CD14-positive monocyte (primary cell): ENCODE measurements around the gene QSOX1. TPM values are rescaled to one million over a fixed set of nuclear protein-coding genes. Genes with fewer than 3 reads are reported as not detected.

Experiments used
- DNase-seq, 3 donors: peaks; one replicate each; pipeline ENCODE4 v3.0.0-alpha.2; 2011 to 2022
- H2AFZ ChIP-seq: 2 replicates; pipeline ENCODE4 v1.6.0; 2012; ENCODE audit warnings: mild to moderate bottlenecking, low read depth, low read length, inconsistent platforms; ENCODE audit not compliant: insufficient read depth, poor library complexity, severe bottlenecking
- H3K27ac ChIP-seq, 2 donors: 1 replicate in 1 of 2; 2 replicates in 1 of 2; pipeline ENCODE4 v1.5.1; 2012 to 2013; ENCODE audit warnings: low read length in 2 of 2, control low read depth in 1 of 2, inconsistent platforms in 1 of 2, low read depth in 1 of 2, mild to moderate bottlenecking in 1 of 2
- H3K27me3 ChIP-seq, 2 donors: one replicate each; pipeline versions ENCODE4 v1.6.0 to v1.6.1; 2011 to 2013; ENCODE audit warnings: low read length in 2 of 2; ENCODE audit not compliant: control insufficient read depth in 2 of 2, insufficient read depth in 2 of 2
- H3K36me3 ChIP-seq, 2 donors: replicated peaks in 1 of 2; 1 replicate in 1 of 2; 2 replicates in 1 of 2; pipeline versions ENCODE4 v1.5.1 to v1.6.1; 2012 to 2013; ENCODE audit warnings: low read length in 2 of 2, control low read depth in 1 of 2, inconsistent platforms in 1 of 2, mild to moderate bottlenecking in 1 of 2; ENCODE audit not compliant: insufficient read depth in 2 of 2, control insufficient read depth in 1 of 2
- H3K4me1 ChIP-seq, 2 donors: 1 replicate in 1 of 2; 2 replicates in 1 of 2; pipeline versions ENCODE4 v1.5.1 to v1.6.1; 2012 to 2013; ENCODE audit warnings: low read length in 2 of 2, control low read depth in 1 of 2, inconsistent platforms in 1 of 2, mild to moderate bottlenecking in 1 of 2, moderate library complexity in 1 of 2; ENCODE audit not compliant: insufficient read depth in 2 of 2, control insufficient read depth in 1 of 2
- H3K4me2 ChIP-seq: replicated peaks from 2 replicates; pipeline ENCODE3; 2012; ENCODE audit warnings: low read length, moderate library complexity, mild to moderate bottlenecking; ENCODE audit not compliant: poor library complexity, severe bottlenecking; ENCODE audit errors: extremely low read depth
- H3K4me3 ChIP-seq, 3 experiments: fragments of 200-600 bp in 1 of 3; sonication (generic) in 1 of 3; replicated peaks in 1 of 3; 1 replicate in 2 of 3; 2 replicates in 1 of 3; pipeline ENCODE4 v1.5.1; 2011 to 2013; ENCODE audit warnings: low read length in 3 of 3, mild to moderate bottlenecking in 3 of 3, control low read depth in 2 of 3, low read depth in 2 of 3, inconsistent platforms in 1 of 3, moderate library complexity in 1 of 3
- H3K79me2 ChIP-seq: 2 replicates; pipeline ENCODE4 v1.6.0; 2012; ENCODE audit warnings: mild to moderate bottlenecking, control low read depth, inconsistent platforms, low read length, moderate library complexity; ENCODE audit not compliant: insufficient read depth
- H3K9ac ChIP-seq: 2 replicates; pipeline ENCODE4 v1.6.0; 2017; ENCODE audit warnings: low read length, mild to moderate bottlenecking; ENCODE audit not compliant: insufficient read depth, poor library complexity, severe bottlenecking
- H3K9me3 ChIP-seq, 2 donors: replicated peaks in 1 of 2; 1 replicate in 1 of 2; 2 replicates in 1 of 2; pipeline versions ENCODE4 v1.5.1 to v1.6.1; 2012 to 2013; ENCODE audit warnings: low read length in 2 of 2, control low read depth in 1 of 2; ENCODE audit not compliant: control insufficient read depth in 1 of 2, insufficient read depth in 1 of 2
- H4K20me1 ChIP-seq: 2 replicates; pipeline ENCODE4 v1.6.0; 2012; ENCODE audit warnings: mild to moderate bottlenecking, low read length, control low read depth, moderate library complexity; ENCODE audit not compliant: insufficient read depth
- H3K27ac Mint-ChIP-seq, 7 donors: one replicate each; pipeline ENCODE4 v1.8.0; 2020; ENCODE audit warnings: mild to moderate bottlenecking in 7 of 7, mixed read lengths in 7 of 7, moderate library complexity in 6 of 7, inconsistent platforms in 2 of 7
- H3K27me3 Mint-ChIP-seq, 3 donors: one replicate each; pipeline ENCODE4 v1.8.0; 2021 to 2022; ENCODE audit warnings: low read depth in 3 of 3, mild to moderate bottlenecking in 3 of 3, mixed read lengths in 3 of 3, moderate library complexity in 3 of 3, inconsistent platforms in 1 of 3
- H3K36me3 Mint-ChIP-seq, 2 donors: one replicate each; pipeline ENCODE4 v1.8.0; 2020; ENCODE audit warnings: mixed read lengths in 2 of 2, inconsistent platforms in 1 of 2, mild to moderate bottlenecking in 1 of 2
- H3K4me1 Mint-ChIP-seq: one replicate; pipeline ENCODE4 v1.8.0; 2020; ENCODE audit warnings: mild to moderate bottlenecking, mixed read lengths
- H3K4me3 Mint-ChIP-seq, 2 donors: one replicate each; pipeline ENCODE4 v1.8.0; 2020; ENCODE audit warnings: mild to moderate bottlenecking in 2 of 2, mixed read lengths in 2 of 2, moderate library complexity in 1 of 2
- H3K9me3 Mint-ChIP-seq, 7 donors: one replicate each; pipeline ENCODE4 v1.8.0; 2020 to 2022; ENCODE audit warnings: mixed read lengths in 7 of 7, mild to moderate bottlenecking in 6 of 7, moderate library complexity in 6 of 7, inconsistent platforms in 2 of 7
- CTCF ChIP-seq: fragments of 200-600 bp; IDR thresholded peaks from one replicate; pipeline ENCODE4 v1.8.0; 2022; ENCODE audit warnings: antibody characterized with exemption, mild to moderate bottlenecking
- WGBS: methylation state at CpG from one replicate; pipeline ENCODE4 v1.1.5; 2013; ENCODE audit warnings: missing lambda C conversion rate; ENCODE audit not compliant: insufficient coverage; 5-methylcytosine and 5-hydroxymethylcytosine counted together
- intact Hi-C, 2 donors: fragments of 100-400 bp; cut with micrococcal nuclease; formaldehyde crosslinking; loops; one replicate each; pipeline versions ENCODE4 v1.15.0 to v1.15.1; 2023
- polyA plus RNA-seq, 3 donors: library from polyadenylated mRNA; depleted of rRNA in 1 of 3; unstranded in 2 of 3; stranded (reverse) in 1 of 3; fragments of 300-500 nt in 2 of 3; fragments of >200 nt in 1 of 3; fragmentation: Illumina TruSeq in 2 of 3; gene quantifications; 1 replicate in 2 of 3; 2 replicates in 1 of 3; pipeline ENCODE4 v1.2.3, GENCODE V29; 2012 to 2021

The QSOX1 gene
- polyA plus RNA-seq, 3 donors: 34.5 to 86.5 (median 35.8) TPM

- no peak overlapping the region for H3K4me3 ChIP-seq
- H3K27ac ChIP-seq: no peak overlapping the region
- no peak for TF ChIP-seq CTCF
- peak overlapping the region in 1 of 7 donors; percentile 2 for H3K27ac Mint-ChIP-seq
- H3K4me1 ChIP-seq: peaks cover 10 to 12% of the 10 kb centered on the region in 2 donors
- no peak overlapping the region for H3K4me3 Mint-ChIP-seq
- intact Hi-C loops: no loop called here
- H3K36me3 Mint-ChIP-seq: no peaks in the 10 kb centered on the region
- no peak overlapping the region for H3K9ac ChIP-seq
- H3K4me2 ChIP-seq: no peak overlapping the region
- H3K79me2 ChIP-seq: no peaks in the 10 kb centered on the region
- H3K9me3 Mint-ChIP-seq: peaks cover 0 to 3% (median 0%) of the 10 kb centered on the region in 7 donors
- 94% methylated on average over 10 of the region's 12 CpGs for WGBS
- no peaks in the 10 kb centered on the region for H3K27me3 ChIP-seq
- no peak for DNase-seq
- peaks cover 15% of the 10 kb centered on the region for H3K4me1 Mint-ChIP-seq
- H2AFZ ChIP-seq: no peak overlapping the region
- peaks cover 1 to 9% (median 5%) of the 10 kb centered on the region in 3 donors for H3K27me3 Mint-ChIP-seq
- no peaks in the 10 kb centered on the region for H3K36me3 ChIP-seq
- H4K20me1 ChIP-seq: no peaks in the 10 kb centered on the region
- no peaks in the 10 kb centered on the region for H3K9me3 ChIP-seq
Observed at GRCh38 chr1:180211156-180211859, 56.6 kb downstream of the QSOX1 start.

DNA sequence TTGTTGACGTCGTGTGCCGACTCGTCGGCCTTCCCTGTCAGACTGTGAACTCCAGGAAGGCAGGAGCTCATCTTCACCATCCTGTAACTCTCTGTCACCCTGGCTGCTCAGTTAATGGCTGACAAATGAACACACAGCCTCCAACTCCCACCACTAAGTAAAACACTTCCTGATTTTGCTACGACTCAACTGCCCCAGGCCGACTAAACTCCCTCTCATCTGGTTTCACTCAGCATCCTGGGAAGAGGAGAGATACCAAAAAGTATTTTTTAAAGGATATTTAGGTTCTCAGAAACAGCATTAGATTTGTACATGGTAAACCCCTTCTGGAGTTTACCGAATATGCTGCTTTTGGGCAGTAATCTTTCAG lies 57.2 kb downstream of the QSOX1 start:
- H3K9me3 ChIP-seq: peaks cover 0 to 2% of the 10 kb centered on the region in 2 donors
- H3K36me3 ChIP-seq: no peaks in the 10 kb centered on the region
- Mint-ChIP-seq H3K36me3 (no peaks in the 10 kb centered on the region), H3K4me1 (peaks cover 15% of the 10 kb centered on the region), H3K27me3 (peaks cover 1 to 9% (median 5%) of the 10 kb centered on the region in 3 donors), H3K4me3 (no peak overlapping the region), H3K9me3 (peaks cover 0 to 3% (median 0%) of the 10 kb centered on the region in 7 donors), H3K27ac (peak overlapping the region in 2 of 7 donors; percentile 2 to 6)
- no peak for DNase-seq
- H3K27ac ChIP-seq: no peak overlapping the region
- no peaks in the 10 kb centered on the region for H4K20me1 ChIP-seq
- no peak overlapping the region for H2AFZ ChIP-seq
- H3K4me1 ChIP-seq: peaks cover 10 to 12% of the 10 kb centered on the region in 2 donors
- no peaks in the 10 kb centered on the region for H3K79me2 ChIP-seq
- H3K27me3 ChIP-seq: no peaks in the 10 kb centered on the region
- intact Hi-C loops: no loop called here
- no peak overlapping the region for H3K4me3 ChIP-seq
- no peak overlapping the region for H3K4me2 ChIP-seq
- WGBS: 93% methylated on average over 5 of the region's 8 CpGs
- no peak overlapping the region for H3K9ac ChIP-seq
- TF ChIP-seq CTCF: no peak
